Body of pancreas (tissue), 4 donors: ENCODE data around the gene LETM1. TPM values are rescaled to one million over a fixed set of nuclear protein-coding genes. Genes with fewer than 3 reads are reported as not detected.

ENCODE experiments used
- ATAC-seq: fragments of 150-250 bp; one replicate; pipeline ENCODE4 v1.9.1; 2016
- DNase-seq, 4 donors: peaks; one replicate each; pipeline ENCODE4 v3.0.0-alpha.2; 2019
- H3K27ac ChIP-seq, 4 donors: fragments of 200-600 bp; sonication (generic); 1 replicate in 3 of 4; 2 replicates in 1 of 4; pipeline versions ENCODE4 v1.5.1 to v1.6.1; 2016 to 2019; ENCODE audit warnings: mild to moderate bottlenecking in 1 of 4, mixed read lengths in 1 of 4, moderate library complexity in 1 of 4
- H3K27me3 ChIP-seq, 2 donors: fragments of 200-600 bp; sonication (generic); one replicate each; pipeline ENCODE4 v1.6.0; 2016; ENCODE audit warnings: mild to moderate bottlenecking in 1 of 2
- H3K36me3 ChIP-seq, 2 donors: fragments of 200-600 bp; sonication (generic); replicated peaks in 1 of 2; 2 replicates each; pipeline ENCODE4 v1.5.1; 2016; ENCODE audit warnings: low read depth in 2 of 2; ENCODE audit not compliant: insufficient read depth in 1 of 2
- H3K4me1 ChIP-seq: fragments of 200-600 bp; sonication (generic); one replicate; pipeline ENCODE4 v1.6.0; 2016
- H3K4me3 ChIP-seq, 2 donors: fragments of 200-600 bp; sonication (generic); 1 replicate in 1 of 2; 2 replicates in 1 of 2; pipeline ENCODE4 v1.5.1; 2016 to 2019
- H3K9me3 ChIP-seq, 3 donors: fragments of 200-600 bp; sonication (generic); 1 replicate in 2 of 3; 2 replicates in 1 of 3; pipeline ENCODE4 v1.5.1; 2016
- CTCF ChIP-seq, 7 experiments: fragments of 450-650 bp in 4 of 7; fragments of 200-600 bp in 3 of 7; sonication (generic) in 3 of 7; IDR thresholded peaks; one replicate each; pipeline ENCODE4 v1.5.1; 2016 to 2019; ENCODE audit warnings: antibody characterized with exemption in 7 of 7
- POLR2A ChIP-seq, 3 donors: fragments of 450-650 bp; IDR thresholded peaks; one replicate each; pipeline ENCODE4 v1.6.1; 2016; ENCODE audit warnings: antibody characterized with exemption in 3 of 3, mild to moderate bottlenecking in 2 of 3
- WGBS, 2 donors: methylation state at CpG; one replicate each; pipeline ENCODE4 v1.1.5; 2017; 5-methylcytosine and 5-hydroxymethylcytosine counted together
- intact Hi-C: fragments of 100-400 bp; cut with DNase I; formaldehyde crosslinking; loops from one replicate; pipeline ENCODE4 v1.15.1; 2023
- total RNA-seq, 2 donors: library from RNA; depleted of rRNA; stranded (reverse); fragments of >200 nt; gene quantifications; one replicate each; pipeline ENCODE4 v1.1.0, GENCODE V29; 2016

LETM1 gene
- 10 to 100 TPM; 23.3 to 52.4 TPM for total RNA-seq

- peak; percentile 97 for ATAC-seq
- no peaks in the 10 kb centered on the region for H3K36me3 ChIP-seq
- H3K27me3 ChIP-seq: no peaks in the 10 kb centered on the region
- 0% methylated on average over 97 of the region's 107 CpGs; no CpG with 5 or more reads in 1 of the 2 donors for WGBS, 2 donors
- H3K27ac ChIP-seq: peak within 1 kb of the TSS; percentile 66 to 85 (median 83)
- H3K4me1 ChIP-seq: peaks cover 52% of the 10 kb centered on the region
- peak within 1 kb of the TSS; percentile 33 to 83 for H3K4me3 ChIP-seq
- TF ChIP-seq CTCF (IDR thresholded peaks at IDR 0.05) (peak in 4 of 7 experiments; percentile 6 to 25 (median 18)), POLR2A (IDR thresholded peaks at IDR 0.05) (peak; percentile 73 to 79 (median 79))
- DNase-seq: peak; percentile 96 to 97 (median 97)
- intact Hi-C loops: loop anchor here (10.0 kb wide), 1 partner anchor 48 kb away; no protein-coding TSS in a partner anchor
- H3K9me3 ChIP-seq: no peaks in the 10 kb centered on the region
These were observed at the start of gene LETM1 for GRCh38 chr4:1856071-1856942. TSS of gene LETM1 (minus strand) at chr4:1856156. CDS start at chr4:1855950, 206 bp downstream.

- no peak overlapping the region for H3K4me3 ChIP-seq
- H3K27me3 ChIP-seq: no peaks in the 10 kb centered on the region
- H3K36me3 ChIP-seq: peaks cover 0 to 3% of the 10 kb centered on the region in 2 donors
- 69 to 75% methylated on average over 3 of the region's 3 CpGs for WGBS, 2 donors
- intact Hi-C loops: loop anchor here (10.0 kb wide), 1 partner anchor 49 kb away; the partner anchor contains the start of gene LETM1
- no peaks in the 10 kb centered on the region for H3K9me3 ChIP-seq
- DNase-seq: no peak
- H3K4me1 ChIP-seq: no peaks in the 10 kb centered on the region
- TF ChIP-seq POLR2A (IDR thresholded peaks at IDR 0.05) (no peak), CTCF (IDR thresholded peaks at IDR 0.05) (no peak)
- no peak overlapping the region for H3K27ac ChIP-seq
- no peak for ATAC-seq
These were observed 48.1 kb upstream of the LETM1 start for GRCh38 chr4:1904042-1904441.

- no peak overlapping the region for H3K4me3 ChIP-seq
- no peaks in the 10 kb centered on the region for H3K27me3 ChIP-seq
- no peaks in the 10 kb centered on the region for H3K9me3 ChIP-seq
- 75 to 87% methylated on average over 1 of the region's 1 CpG for WGBS, 2 donors
- H3K36me3 ChIP-seq: peaks cover 0 to 3% of the 10 kb centered on the region in 2 donors
- intact Hi-C loops: loop anchor here (10.0 kb wide), 1 partner anchor 48 kb away; the partner anchor contains the start of gene LETM1
- H3K27ac ChIP-seq: no peak overlapping the region
- no peaks in the 10 kb centered on the region for H3K4me1 ChIP-seq
- TF ChIP-seq POLR2A (IDR thresholded peaks at IDR 0.05): no peak
- ATAC-seq (no peak), DNase-seq (no peak)
These were observed 47.1 kb upstream of the LETM1 start for GRCh38 chr4:1903035-1903434.

- TF ChIP-seq CTCF (IDR thresholded peaks at IDR 0.05) (no peak), POLR2A (IDR thresholded peaks at IDR 0.05) (no peak)
- H3K9me3 ChIP-seq: no peaks in the 10 kb centered on the region
- no peak overlapping the region for H3K27ac ChIP-seq
- H3K4me3 ChIP-seq: no peak overlapping the region
- intact Hi-C loops: loop anchor here (10.0 kb wide), 1 partner anchor 47 kb away; the partner anchor contains the start of gene LETM1
- 89 to 95% methylated on average over 2 of the region's 2 CpGs for WGBS, 2 donors
- DNase-seq (no peak), ATAC-seq (no peak)
- H3K27me3 ChIP-seq: no peaks in the 10 kb centered on the region
- no peaks in the 10 kb centered on the region for H3K4me1 ChIP-seq
- peaks cover 0 to 3% of the 10 kb centered on the region in 2 donors for H3K36me3 ChIP-seq
These were observed 46.3 kb upstream of the LETM1 start for GRCh38 chr4:1902243-1902642.

GRCh38 chr4:1901127-1901526 is 45.2 kb upstream of the LETM1 start:
- TF ChIP-seq CTCF (IDR thresholded peaks at IDR 0.05) (no peak), POLR2A (IDR thresholded peaks at IDR 0.05) (no peak)
- intact Hi-C loops: loop anchor here (10.0 kb wide), 1 partner anchor 46 kb away; the partner anchor contains the start of gene LETM1
- Histone ChIP-seq H3K9me3 (no peaks in the 10 kb centered on the region), H3K36me3 (peaks cover 0 to 3% of the 10 kb centered on the region in 2 donors), H3K27ac (no peak overlapping the region), H3K4me1 (no peaks in the 10 kb centered on the region), H3K4me3 (no peak overlapping the region), H3K27me3 (no peaks in the 10 kb centered on the region)
- no peak for ATAC-seq
- 67 to 72% methylated on average over 3 to 6 of the region's 6 CpGs for WGBS, 2 donors
- DNase-seq: no peak
